Brain microvascular endothelial cell (primary cell): Measurements from ENCODE around the gene TMEM255B.
A peak's percentile ranks its signal among the peaks of the same experiment; 100 is the strongest.

Source experiments
- DNase-seq: peaks from one replicate; pipeline ENCODE4 v3.0.0-alpha.2; 2020
- H3K27ac ChIP-seq: fragments of 250-450 bp; sonication (Bioruptor Pico); 2 replicates; pipeline ENCODE4 v1.5.1; 2020; ENCODE audit warnings: mild to moderate bottlenecking, moderate library complexity
- H3K27me3 ChIP-seq: fragments of 250-450 bp; sonication (Bioruptor Pico); replicated peaks from 2 replicates; pipeline ENCODE4 v1.5.1; 2020; ENCODE audit warnings: mild to moderate bottlenecking
- H3K36me3 ChIP-seq: fragments of 250-450 bp; sonication (Bioruptor Pico); replicated peaks from 2 replicates; pipeline ENCODE4 v1.5.1; 2020; ENCODE audit warnings: mild to moderate bottlenecking
- H3K4me3 ChIP-seq: 2 replicates; pipeline ENCODE4 v1.5.1; 2011; ENCODE audit warnings: low read depth, mild to moderate bottlenecking, control low read depth, low read length, moderate library complexity
- CTCF ChIP-seq: IDR thresholded peaks from 2 replicates; pipeline ENCODE4 v1.5.1; 2011; ENCODE audit warnings: low read depth, mild to moderate bottlenecking, moderate library complexity, low read length, control low read depth, inconsistent platforms; ENCODE audit errors: missing control alignments
- in situ Hi-C: cut with HindIII; loops from 2 replicates; pipeline ENCODE4 v1.10.0; 2017; ENCODE audit warnings: low sequenced_read_pairs, low pct_ligation_motif_present

TMEM255B gene

GRCh38 chr13:113817860-113818691 lies 59.0 kb downstream of the TMEM255B start:
- Histone ChIP-seq H3K4me3 (no peak overlapping the region), H3K27ac (no peak overlapping the region), H3K27me3 (no peaks in the 10 kb centered on the region), H3K36me3 (no peaks in the 10 kb centered on the region)
- in situ Hi-C loops = no loop called here
- no peak for DNase-seq
- TF ChIP-seq CTCF = no peak

- H3K27me3 ChIP-seq = no peaks in the 10 kb centered on the region
- no peak for TF ChIP-seq CTCF
Measured at GRCh38 chr13:113818700-113819295, 59.8 kb downstream of the TMEM255B start.

GRCh38 chr13:113819341-113819730 lies 60.3 kb downstream of the TMEM255B start:
- no peak overlapping the region for H3K27ac ChIP-seq
- no peak overlapping the region for H3K4me3 ChIP-seq
- no peak for DNase-seq
- H3K27me3 ChIP-seq = no peaks in the 10 kb centered on the region
- in situ Hi-C loops = no loop called here
- no peaks in the 10 kb centered on the region for H3K36me3 ChIP-seq
- no peak for TF ChIP-seq CTCF

More at GRCh38 chr13:113818700-113819295, 59.8 kb downstream of the TMEM255B start:
- H3K4me3 ChIP-seq = no peak overlapping the region
- in situ Hi-C loops = no loop called here
- no peak overlapping the region for H3K27ac ChIP-seq
- DNase-seq = no peak
- no peaks in the 10 kb centered on the region for H3K36me3 ChIP-seq

GRCh38 chr13:113819731-113820715 lies 61.0 kb downstream of the TMEM255B start:
- H3K4me3 ChIP-seq = no peak overlapping the region
- TF ChIP-seq CTCF = no peak
- H3K36me3 ChIP-seq = no peaks in the 10 kb centered on the region
- DNase-seq = no peak
- peak overlapping the region; percentile 90 for H3K27ac ChIP-seq
- H3K27me3 ChIP-seq = no peaks in the 10 kb centered on the region
- in situ Hi-C loops = no loop called here

GRCh38 chr13:113820813-113821651 lies 62.0 kb downstream of the TMEM255B start:
- Histone ChIP-seq H3K27me3 (no peaks in the 10 kb centered on the region), H3K36me3 (no peaks in the 10 kb centered on the region), H3K27ac (peak overlapping the region; percentile 90), H3K4me3 (peak overlapping the region; percentile 17)
- DNase-seq = peak; percentile 92
- in situ Hi-C loops = no loop called here
- TF ChIP-seq CTCF = peak; percentile 45
